GM18526 (cell line): Measurements from ENCODE around the gene LIX1.

ENCODE experiments used
- POLR2A ChIP-seq: IDR thresholded peaks from 3 replicates; pipeline ENCODE4 v1.6.1; 2011; ENCODE audit not compliant: insufficient read length; ENCODE audit errors: extremely low read depth

The LIX1 gene

GRCh38 chr5:97151370-97151769 lies 9.0 kb upstream of the LIX1 start:
- no peak for TF ChIP-seq POLR2A

GRCh38 chr5:97150401-97150800 lies 8.0 kb upstream of the LIX1 start:
- TF ChIP-seq POLR2A: no peak

- no peak for TF ChIP-seq POLR2A
These were observed 7.3 kb upstream of the LIX1 start for GRCh38 chr5:97149709-97150108.

- TF ChIP-seq POLR2A: no peak
These were observed 5.9 kb upstream of the LIX1 start for GRCh38 chr5:97148288-97148687.

GRCh38 chr5:97143704-97144103 lies 1.3 kb upstream of the LIX1 start:
- no peak for TF ChIP-seq POLR2A

- TF ChIP-seq POLR2A: no peak
These were observed 872 bp downstream of the LIX1 start for GRCh38 chr5:97141539-97141938.

GRCh38 chr5:97141031-97141430 lies 1.4 kb downstream of the LIX1 start:
- no peak for TF ChIP-seq POLR2A

GRCh38 chr5:97136475-97136874 lies 5.9 kb downstream of the LIX1 start:
- no peak for TF ChIP-seq POLR2A

- no peak for TF ChIP-seq POLR2A
These were observed 6.5 kb downstream of the LIX1 start for GRCh38 chr5:97135868-97136267.

- TF ChIP-seq POLR2A: no peak
These were observed 7.8 kb downstream of the LIX1 start for GRCh38 chr5:97134634-97135033.

GRCh38 chr5:97133101-97133500 lies 9.3 kb downstream of the LIX1 start:
- TF ChIP-seq POLR2A: no peak

- TF ChIP-seq POLR2A: no peak
These were observed 10.5 kb downstream of the LIX1 start for GRCh38 chr5:97131921-97132320.

- TF ChIP-seq POLR2A: no peak
These were observed 11.2 kb downstream of the LIX1 start for GRCh38 chr5:97131139-97131710.

GRCh38 chr5:97127727-97128126 lies 14.7 kb downstream of the LIX1 start:
- TF ChIP-seq POLR2A: no peak

GRCh38 chr5:97125125-97125683 lies 17.2 kb downstream of the LIX1 start:
- TF ChIP-seq POLR2A: no peak

- no peak for TF ChIP-seq POLR2A
These were observed 18.1 kb downstream of the LIX1 start for GRCh38 chr5:97124335-97124734.

GRCh38 chr5:97121848-97122247 lies 20.6 kb downstream of the LIX1 start:
- TF ChIP-seq POLR2A: no peak
